Measurements from ENCODE around the gene DHRS11.

DNA sequence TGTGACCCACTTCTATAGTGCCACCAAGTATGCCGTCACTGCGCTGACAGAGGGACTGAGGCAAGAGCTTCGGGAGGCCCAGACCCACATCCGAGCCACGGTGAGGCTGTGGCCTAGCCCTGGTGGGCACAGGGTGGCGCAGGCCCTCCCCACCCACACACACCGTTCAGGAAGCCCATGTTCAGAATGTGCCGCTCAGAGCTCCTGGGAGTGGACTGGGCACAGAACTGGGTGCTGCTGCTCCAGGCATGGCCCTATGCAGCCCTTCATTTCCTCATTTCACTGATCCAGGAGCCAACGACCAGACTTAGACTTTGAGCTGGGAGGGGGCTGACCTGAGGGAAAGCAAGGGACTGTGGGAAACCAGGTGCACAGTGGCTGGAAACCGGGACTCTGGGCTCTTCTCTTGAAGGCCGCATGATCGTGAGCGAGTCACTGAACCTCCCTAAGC is 7.3 kb downstream of the DHRS11 start:
- TF ChIP-seq TAF1 (IDR thresholded peaks at IDR 0.05; ENCODE audit: low read depth) (no peak), TEAD4 (IDR thresholded peaks at IDR 0.05) (no peak), EGR1 (IDR thresholded peaks at IDR 0.05) (no peak), CREB1 (IDR thresholded peaks at IDR 0.05; ENCODE audit: low read depth) (no peak), YY1 (IDR thresholded peaks at IDR 0.05; ENCODE audit: low read depth) (no peak), NFIC (IDR thresholded peaks at IDR 0.05) (no peak)
- TF ChIP-seq, protein P1, sequence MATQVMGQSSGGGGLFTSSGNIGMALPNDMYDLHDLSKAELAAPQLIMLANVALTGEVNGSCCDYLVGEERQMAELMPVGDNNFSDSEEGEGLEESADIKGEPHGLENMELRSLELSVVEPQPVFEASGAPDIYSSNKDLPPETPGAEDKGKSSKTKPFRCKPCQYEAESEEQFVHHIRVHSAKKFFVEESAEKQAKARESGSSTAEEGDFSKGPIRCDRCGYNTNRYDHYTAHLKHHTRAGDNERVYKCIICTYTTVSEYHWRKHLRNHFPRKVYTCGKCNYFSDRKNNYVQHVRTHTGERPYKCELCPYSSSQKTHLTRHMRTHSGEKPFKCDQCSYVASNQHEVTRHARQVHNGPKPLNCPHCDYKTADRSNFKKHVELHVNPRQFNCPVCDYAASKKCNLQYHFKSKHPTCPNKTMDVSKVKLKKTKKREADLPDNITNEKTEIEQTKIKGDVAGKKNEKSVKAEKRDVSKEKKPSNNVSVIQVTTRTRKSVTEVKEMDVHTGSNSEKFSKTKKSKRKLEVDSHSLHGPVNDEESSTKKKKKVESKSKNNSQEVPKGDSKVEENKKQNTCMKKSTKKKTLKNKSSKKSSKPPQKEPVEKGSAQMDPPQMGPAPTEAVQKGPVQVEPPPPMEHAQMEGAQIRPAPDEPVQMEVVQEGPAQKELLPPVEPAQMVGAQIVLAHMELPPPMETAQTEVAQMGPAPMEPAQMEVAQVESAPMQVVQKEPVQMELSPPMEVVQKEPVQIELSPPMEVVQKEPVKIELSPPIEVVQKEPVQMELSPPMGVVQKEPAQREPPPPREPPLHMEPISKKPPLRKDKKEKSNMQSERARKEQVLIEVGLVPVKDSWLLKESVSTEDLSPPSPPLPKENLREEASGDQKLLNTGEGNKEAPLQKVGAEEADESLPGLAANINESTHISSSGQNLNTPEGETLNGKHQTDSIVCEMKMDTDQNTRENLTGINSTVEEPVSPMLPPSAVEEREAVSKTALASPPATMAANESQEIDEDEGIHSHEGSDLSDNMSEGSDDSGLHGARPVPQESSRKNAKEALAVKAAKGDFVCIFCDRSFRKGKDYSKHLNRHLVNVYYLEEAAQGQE (IDR thresholded peaks at IDR 0.05; ENCODE audit: low read depth): no peak
